GM18526 (cell line): Measurements from ENCODE around the gene SPEM3.
A peak's percentile ranks its signal among the peaks of the same experiment; 100 is the strongest.

Experiments
- POLR2A ChIP-seq: IDR thresholded peaks from 3 replicates; pipeline ENCODE4 v1.6.1; 2011; ENCODE audit not compliant: insufficient read length; ENCODE audit errors: extremely low read depth

SPEM3 gene

DNA sequence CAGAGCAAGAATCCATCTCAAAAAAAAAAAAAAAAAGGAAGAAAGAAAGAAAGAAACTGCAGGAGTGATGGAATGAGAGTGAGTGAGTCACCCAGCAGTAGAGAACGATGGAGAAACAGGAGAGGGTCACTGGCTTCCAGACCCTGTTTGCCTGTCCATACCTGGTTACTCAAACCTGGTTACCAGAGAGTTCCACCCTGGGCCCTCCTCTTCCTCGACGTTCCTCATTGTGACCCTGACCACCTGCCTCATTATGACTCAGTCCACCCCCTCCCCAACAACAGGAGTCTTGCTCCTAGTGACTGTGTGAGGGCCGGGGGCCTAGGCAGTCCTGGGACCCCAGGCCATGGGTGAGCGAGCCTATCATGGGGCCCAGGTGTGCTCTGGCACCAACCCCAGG is at the start of gene SPEM3:
TSS of gene SPEM3 (plus strand) at position 301 of the 400 bp plus-strand sequence. CDS start at position 347, 46 bp downstream.
- TF ChIP-seq POLR2A, result no peak

DNA sequence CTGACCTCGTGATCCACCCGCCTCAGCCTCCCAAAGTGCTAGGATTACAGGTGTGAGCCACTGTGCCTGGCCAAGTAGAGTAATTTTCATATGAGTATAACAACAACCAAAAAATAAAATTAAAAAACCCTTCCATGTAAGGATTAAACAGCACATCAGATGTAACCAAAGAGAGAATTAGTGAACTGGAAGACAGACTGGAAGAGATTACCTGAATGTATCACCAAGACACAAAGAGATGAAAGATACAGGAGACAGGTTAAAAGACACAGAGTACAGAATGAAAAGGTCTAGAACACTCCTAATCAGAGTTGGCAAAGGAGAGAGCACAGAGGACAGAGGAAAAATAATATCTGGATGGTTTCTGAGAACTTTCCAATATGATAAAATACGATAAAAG is 49.5 kb upstream of the SPEM3 start:
- TF ChIP-seq POLR2A, result no peak

DNA sequence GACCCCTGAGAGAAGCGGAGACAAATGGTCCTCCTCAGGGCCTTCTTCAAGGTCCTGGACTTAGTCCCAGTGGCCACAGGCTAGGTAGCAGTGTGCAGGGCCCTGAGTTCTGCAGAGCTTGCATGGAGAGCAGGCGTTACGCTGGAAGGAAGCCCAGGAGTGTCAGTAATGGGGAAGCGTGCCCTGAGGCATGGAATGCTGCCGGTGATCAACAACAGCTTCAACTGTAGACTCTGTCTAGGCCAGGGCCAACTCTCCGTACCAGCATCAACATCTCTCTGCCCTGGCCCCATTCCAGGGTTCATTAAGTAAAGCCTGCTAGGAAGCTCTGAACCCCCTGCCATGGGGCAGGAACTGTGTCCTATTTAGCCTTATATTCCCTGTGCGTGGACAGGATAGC is 48.3 kb upstream of the SPEM3 start:
- TF ChIP-seq POLR2A, result no peak

DNA sequence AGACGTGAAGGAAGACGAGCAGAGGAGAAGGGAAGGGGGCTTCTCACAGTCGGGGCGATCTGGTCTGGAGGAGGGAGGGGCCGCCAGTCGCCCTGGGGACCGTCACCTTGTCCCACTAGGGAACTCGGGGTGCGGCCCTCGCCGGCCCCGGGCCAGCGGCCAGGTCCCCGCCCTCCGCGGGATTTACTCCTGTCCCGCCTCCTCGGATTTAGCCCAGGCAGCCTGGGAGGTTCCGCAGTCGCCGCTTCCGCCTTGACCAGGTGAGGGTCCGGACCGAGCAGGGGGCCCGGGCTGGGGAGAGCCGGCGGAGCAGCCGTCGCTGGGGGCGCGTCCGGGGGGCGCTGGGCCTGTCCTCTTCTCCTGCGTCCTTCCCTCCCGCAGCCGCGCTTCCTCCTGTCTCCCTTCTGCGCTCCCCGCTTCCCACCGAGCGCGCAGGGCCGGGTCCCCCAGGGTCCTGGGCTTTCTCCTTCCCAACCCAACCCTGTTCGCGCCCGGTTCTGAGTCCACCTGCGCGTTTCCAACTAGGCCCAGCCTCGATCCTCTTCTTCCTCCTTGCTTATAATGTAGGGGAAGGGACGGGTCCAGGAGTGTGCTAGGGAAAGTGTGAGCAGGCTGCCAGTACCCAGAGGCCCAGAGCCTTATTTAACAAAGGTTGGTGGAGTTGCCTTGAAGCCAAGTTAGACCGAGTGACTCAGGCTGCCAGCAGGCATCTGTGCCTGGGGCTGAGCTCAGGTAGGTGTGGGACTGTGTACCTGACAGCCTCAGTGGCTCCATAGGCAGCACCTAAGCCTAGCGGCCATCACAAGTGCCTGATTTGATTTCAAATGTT is 47.6 kb upstream of the SPEM3 start, which contains the start of gene TNK1:
TSS of gene TNK1 (plus strand) at position 235 of the 829 bp plus-strand sequence. CDS start 1,838 bp downstream, outside the sequence.
- no peak for TF ChIP-seq POLR2A

DNA sequence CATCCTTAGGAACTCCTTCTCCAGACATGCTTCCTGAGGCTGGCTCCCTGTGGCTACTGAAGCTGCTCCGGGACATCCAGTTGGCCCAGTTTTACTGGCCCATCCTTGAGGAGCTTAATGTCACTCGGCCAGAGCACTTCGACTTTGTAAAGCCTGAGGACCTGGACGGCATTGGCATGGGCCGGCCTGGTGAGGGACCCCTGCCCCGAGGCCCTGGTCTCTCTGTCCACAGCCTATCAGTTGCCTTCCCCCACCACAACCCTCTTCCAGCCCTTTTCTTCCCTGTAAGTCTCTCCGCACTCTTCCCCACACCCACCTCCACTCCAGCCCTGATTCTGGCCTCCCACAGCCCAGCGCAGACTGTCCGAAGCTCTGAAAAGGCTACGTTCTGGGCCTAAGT is 45.8 kb upstream of the SPEM3 start:
- no peak for TF ChIP-seq POLR2A

- TF ChIP-seq POLR2A, result no peak
Observed at GRCh38 chr17:7383371-7383741, 45.3 kb upstream of the SPEM3 start.

- peak; percentile 45 for TF ChIP-seq POLR2A
Observed at GRCh38 chr17:7383742-7384488, 44.7 kb upstream of the SPEM3 start.

DNA sequence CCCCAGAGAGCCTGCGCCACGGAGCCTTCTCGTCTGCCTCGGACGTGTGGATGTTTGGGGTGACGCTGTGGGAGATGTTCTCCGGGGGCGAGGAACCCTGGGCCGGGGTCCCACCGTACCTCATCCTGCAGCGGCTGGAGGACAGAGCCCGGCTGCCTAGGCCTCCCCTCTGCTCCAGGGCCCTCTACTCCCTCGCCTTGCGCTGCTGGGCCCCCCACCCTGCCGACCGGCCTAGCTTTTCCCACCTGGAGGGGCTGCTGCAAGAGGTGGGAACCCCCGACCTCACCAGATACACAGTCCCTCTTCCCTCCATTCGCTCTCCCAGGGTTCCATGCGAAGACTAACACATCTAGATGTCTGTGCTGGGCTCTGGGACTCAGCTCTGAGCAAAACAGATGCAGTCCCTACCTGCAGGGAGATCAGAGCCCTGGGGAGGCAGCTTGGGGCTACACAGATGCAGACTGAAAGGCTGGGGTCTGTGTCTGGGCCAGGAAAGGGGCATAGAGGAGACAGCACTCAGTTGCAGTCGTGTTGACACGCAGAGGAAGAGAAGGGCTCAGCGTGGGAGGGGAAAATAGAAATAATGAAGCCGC is 44.1 kb upstream of the SPEM3 start:
- TF ChIP-seq POLR2A, result no peak

GRCh38 chr17:7388856-7389255 is 39.8 kb upstream of the SPEM3 start:
- no peak for TF ChIP-seq POLR2A

DNA sequence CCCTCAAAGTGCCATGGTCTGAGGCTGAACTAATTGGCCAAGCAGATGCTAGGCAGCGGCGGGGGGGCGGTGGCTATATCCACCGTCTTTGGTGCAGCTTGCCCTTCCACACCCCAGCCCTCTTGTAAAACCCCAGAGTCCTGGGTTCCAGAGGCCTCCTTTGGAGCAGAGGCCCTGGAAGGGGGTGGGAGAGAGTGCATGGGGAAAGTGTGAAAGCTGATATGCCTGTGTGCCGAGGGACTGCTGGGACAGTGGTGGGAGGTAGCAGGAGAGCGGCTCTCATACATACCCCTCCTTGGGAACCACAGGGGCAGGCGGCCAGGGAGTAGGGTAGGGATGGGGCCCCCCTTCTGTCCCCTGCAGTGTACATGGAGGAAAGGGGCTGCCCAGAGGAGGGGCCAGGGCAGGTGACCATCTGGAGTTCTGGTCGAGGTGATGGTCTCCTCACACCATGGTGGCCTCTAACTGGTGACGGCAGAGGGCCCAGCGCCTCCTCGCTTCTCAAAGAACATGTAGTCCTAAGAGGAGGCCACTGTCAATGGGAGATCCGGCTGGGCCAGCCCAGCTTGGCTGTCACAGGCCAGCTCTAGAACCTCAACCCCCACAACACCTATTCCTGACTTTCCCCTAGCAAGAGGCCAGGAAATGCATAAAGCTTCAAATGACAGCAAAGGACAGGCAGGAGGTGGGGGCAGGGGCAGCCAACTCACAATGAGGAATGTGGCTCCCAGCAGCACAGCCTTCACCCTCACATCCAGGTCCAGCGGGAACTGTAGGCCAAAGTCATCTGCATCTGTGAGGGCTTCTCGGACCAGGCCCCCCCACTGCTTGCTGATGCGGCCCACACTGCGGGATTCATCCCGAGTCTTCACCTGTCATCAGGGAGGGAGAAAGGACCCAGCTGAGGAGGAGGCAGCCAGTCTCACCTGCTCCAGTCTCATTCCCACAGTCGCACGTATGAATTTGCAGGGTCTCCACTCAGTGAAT is 38.4 kb upstream of the SPEM3 start:
- TF ChIP-seq POLR2A, result no peak

- no peak for TF ChIP-seq POLR2A
Observed at GRCh38 chr17:7391307-7391706, 37.4 kb upstream of the SPEM3 start.

DNA sequence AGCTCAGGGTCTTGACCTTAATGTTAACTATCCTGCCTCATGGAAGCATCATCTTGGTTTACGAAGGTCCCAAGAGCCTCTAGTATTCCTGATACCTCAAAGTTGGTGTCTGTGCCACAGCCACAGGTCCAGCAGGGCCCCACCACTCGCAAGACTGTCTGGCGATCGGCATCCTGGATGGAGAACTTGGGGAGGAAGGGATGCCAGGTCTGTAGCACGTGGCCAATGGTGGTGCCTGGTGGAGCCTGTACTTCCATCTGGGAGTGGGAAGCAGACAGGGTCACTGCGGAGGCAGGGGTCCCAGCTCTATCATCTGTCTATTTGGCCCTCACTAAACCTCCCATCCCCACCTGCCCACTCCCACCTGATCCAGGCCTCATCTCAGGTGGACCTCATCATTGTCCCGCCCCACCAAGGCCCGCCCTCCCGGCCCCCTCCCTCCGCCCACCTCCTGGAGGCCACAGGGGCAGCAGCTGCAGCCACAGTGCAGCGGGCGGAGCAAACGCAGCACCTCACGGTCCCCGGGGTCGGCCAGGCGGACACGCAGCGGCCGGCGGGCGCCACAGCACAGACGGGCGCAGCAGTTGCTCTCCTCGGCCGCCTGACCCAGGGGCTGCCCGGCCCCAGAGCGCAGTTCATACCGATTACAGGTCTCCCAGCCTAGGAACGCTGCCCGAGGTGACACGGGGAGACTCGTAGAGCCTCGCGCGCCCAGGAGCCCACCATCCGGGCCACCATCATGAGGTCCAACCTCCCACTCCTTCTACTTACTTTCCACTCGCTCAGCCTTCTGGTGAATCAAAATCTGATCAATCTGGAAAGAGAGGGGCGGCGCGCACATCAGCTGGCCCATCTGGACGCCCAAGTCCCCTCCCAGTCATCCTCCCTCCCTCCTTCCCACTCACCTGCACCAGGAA is 35.7 kb upstream of the SPEM3 start:
- TF ChIP-seq POLR2A, result no peak

- TF ChIP-seq POLR2A, result peak; percentile 42
Observed at GRCh38 chr17:7393613-7394451, 34.8 kb upstream of the SPEM3 start.
